SIG-M5 (cell line): ENCODE measurements around the gene RECK.
A peak's percentile ranks its signal among the peaks of the same experiment; 100 is the strongest.
"Not testable (repeated sequence)": the region's sequence is repeated elsewhere in the genome, so short reads cannot be mapped to it uniquely, and the experiment has no call there.

Source experiments
- DNase-seq: peaks from one replicate; lab custom pipeline; 2025; lab: John Stamatoyannopoulos, UW

The RECK gene

DNA sequence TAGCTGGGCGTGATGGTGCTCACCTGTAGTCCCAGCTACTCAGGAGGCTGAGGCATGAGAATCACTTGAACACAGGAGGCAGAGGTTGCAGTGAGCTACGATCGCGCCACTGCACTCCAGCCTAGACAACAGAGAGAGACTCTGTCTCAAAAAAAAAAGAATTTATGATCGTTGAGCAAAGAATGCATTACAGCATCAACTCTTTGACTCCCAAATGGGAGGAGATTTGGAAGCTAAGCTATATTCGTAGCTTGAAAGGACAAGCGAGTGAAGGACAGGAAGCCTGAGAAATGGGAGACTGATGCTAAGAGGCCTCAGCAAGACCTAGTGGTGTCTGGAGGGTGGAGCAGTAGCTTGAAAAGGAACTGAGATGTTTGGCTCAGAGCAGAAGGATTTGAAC is 122.2 kb downstream of the RECK start:
- no peak for DNase-seq

DNA sequence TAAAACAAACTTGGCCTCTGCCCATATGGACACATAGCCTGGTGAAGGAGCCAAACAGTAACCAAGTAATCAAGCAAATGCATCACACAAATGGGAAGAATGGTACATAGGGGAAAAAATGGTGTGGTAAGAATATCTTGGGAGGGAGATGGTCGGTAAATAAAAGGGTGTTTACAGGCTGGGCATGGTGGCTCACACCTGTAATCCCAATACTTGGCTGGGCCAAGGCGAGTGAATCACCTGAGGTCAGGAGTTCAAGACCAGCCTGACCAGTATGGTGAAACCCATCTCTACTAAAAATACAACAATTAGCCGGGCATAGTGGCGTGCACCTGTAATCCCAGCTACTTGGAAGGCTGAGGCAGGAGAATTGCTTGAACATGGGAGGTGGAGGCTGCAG is 122.8 kb downstream of the RECK start:
- DNase-seq, result not testable (repeated sequence)

DNA sequence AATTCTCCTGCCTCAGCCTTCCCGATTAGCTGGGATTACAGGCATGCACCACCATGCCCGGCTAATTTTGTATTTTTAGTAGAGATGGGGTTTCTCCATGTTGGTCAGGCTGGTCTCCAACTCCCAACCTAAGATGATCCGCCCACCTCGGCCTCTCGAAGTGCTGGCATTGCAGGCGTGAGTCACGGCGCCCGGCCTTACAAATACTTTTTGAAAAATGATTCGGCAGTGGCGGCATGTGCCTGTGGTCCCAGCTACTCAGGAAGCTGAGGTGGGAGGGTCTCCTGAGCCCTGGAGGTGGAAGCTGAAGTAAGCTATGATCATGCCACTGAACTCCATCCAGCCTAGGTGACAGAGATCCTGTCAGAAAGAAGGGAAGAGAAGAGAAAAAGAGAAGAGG is 123.4 kb downstream of the RECK start:
- DNase-seq, result not testable (repeated sequence)

DNA sequence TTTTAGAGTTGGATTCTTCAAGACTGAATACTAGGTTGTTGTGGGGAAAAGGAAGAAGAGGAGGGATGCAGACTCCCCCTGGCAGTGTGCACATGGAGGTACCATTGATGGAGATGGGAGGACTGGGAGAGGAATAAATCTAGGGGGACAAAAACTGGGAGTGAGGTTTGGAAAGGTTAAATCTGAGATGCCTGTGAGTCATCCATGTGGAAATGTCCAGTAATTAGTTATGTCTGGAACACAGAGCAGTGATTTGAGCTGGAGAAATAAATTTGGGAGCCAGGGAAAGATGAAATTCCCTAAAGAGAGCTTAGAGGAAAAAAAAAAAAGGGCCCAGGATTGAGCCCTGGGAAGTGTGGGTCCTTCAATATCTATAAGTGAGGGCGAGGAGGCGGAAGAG is 124.5 kb downstream of the RECK start:
- no peak for DNase-seq

DNA sequence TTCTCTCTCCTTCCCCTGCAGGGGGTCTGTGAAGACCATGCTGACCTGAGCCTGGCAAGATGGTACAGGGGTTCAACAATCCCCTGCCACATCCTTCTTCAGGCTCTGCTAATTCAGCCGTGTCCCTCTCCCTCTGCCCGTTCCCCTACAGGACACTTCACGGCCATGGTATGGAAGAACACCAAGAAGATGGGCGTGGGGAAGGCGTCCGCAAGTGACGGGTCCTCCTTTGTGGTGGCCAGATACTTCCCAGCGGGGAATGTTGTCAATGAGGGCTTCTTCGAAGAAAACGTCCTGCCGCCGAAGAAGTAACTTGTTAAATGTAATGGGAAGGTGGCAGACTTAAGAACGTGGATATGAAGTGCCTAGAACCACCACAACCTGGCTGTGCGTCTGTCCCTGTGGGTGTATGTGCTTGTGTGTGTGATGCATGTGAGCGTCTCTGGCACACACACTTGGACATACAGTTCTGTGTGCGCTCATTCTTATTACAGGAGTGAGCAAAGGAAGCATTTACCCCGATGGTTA is 125.6 kb downstream of the RECK start:
- no peak for DNase-seq

DNA sequence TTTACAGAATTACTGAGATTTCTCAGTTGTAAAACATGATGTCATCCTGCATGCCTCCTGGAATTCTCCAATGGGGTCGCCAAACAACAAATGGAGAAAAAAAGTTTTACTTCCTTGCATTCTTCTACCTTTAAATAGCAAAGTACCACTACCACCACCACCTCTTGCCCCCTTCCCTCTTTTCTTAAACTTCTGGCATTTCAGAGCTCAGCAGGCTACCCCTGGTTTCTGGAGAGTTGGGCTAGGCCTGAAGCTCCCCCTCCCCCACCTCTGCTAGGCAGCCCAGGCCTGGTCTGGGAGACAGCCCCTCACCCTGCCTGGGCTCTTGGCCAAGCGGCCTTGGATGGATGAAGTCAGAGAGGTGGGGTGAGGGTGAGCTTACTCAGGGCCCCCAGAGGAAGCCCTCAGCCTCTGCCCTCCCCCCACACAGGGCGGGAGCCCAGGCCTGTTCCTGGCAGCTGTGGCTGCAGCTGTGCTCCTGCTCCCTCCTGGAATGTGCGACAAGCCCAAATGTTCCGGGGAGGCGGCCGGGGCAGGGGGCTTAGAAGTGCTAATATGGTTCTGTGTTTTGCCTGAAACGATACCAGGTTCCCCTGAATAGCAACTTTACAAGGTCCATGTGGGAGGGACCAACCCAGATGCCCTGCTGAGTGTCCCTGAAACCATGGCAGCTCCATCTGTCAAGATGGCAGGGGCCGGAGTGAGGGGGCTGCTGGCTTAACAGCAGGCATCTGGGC is 126.5 kb downstream of the RECK start:
- DNase-seq, result no peak

DNA sequence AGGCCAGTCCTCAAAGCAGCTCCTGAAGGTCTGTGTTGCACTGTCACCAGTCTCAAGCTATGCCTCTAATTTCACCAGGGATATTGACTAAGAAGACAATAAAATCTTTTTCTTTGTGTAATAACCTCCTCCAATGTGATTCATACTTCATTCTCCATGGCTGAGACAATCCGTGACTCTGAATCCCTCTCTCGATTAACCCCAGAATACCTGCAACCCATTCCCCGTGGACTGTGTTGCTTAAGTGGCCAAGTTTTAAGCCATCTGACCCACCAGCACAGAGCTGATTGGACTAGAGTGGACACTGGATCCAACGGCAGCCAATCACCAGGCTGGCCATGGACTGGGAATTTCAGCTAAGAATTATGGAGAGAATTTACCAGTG is 127.1 kb downstream of the RECK start:
- no peak for DNase-seq

DNA sequence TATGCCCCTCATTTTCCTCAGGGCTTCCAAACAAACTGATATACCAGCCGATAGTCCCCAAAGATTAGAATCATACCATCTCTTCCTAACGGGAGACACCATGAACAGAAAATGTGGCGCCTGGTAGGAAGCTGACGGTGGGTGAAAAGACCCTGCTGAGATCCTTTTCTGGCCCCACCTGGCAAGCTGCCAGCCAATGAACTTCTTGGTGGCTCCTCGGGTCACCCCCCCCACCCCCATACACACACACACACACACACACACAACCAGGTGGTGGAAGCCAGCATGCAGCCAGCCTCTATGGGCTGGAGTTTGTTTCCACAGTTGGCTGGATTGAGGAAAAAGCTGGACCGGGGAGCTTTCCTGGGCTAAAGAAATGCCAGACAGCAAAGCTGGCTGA is 127.7 kb downstream of the RECK start:
- DNase-seq, result no peak

DNA sequence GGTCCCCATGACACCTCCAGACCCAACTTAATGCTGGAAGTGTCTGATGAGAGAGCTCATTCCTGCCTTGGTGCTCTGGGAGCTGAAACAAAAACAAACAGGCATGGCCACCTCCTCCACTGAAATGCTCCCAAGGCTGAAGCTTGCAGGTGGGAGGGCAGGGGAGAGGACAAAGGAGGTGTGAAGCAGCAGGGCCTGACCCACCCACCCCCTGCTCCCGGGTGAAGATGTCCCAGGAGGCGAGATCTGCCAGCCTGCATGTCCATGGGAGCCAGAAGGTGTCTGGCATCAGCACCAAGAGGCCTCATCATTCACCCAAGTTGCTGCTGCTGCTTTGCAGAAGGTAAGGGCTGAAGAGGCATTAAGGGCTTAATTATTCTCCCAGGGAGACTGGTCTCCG is 128.3 kb downstream of the RECK start:
- DNase-seq, result no peak

DNA sequence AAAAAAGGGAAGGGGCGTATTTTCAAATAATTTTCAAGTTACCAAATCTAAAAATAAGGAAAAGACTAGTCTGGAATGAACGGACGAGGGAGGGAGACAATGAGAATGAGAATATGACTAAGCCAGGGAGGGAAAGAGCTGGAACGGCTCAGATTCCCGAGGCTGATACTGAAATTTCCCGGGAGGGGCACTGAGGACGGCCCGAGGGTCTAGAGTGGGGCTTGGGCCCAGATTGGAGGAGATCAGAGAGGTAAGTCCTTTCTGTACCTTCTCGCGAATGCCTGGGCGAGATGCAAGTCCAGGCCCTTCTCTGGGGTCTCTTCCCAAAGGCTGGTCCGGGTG is 129.1 kb downstream of the RECK start:
- DNase-seq, result no peak

DNA sequence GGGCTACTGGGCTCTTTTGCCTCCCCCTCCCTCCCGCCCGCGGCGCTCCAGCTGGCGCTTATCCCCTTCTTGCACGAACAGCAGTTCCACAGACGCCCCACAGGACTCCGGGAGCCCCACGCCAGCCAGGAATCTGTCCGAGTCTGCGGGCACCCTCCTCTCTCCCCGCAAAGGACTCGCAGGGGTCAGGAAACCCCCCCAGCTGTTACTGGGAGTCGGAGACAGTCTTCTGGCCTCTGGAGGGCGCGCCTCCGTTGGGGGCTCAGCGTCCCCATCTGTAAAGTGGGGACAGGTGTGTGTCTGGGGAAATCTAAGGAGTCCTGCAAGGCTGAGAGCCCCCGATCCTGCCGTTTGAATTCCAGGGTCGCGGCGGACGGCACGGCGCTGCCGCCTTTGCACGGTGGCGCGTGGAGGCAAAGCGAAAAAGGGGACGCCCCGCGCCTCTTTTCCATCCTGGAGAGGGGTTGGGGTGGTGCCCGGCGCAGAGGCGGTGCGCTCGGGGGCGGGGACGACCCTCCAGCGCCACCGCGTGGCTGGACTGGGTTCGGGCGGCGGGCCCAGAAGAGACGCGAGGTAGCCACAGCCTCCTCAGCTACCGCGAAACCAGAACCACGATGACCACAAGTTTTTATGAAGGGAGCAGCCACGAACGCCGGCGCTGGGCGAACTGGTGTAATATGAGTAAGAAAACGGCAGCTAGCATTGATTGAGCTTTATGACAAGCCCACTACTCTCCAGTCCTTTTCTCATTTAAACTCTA is 129.6 kb downstream of the RECK start:
- peak; percentile 22 for DNase-seq

DNA sequence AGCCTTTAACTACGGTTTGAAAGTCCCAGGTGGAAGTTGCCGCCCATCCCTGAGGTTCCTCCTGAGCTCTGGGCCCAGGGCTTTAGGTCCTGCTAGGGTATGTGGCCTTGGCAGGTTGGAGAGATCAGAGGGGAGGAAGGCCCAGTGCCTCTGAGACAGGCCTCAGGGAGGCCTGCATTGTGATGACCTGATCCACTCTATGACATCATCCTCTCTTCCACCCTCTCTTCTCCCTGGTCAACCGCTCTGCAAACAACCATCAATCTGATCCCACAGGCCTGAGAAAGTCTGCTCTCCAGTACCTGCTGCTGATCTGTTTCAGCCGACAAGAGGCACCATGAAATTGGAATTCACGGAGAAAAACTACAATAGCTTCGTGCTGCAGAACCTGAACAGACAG is 132.5 kb downstream of the RECK start, which contains the start of gene CCIN:
Gene CCIN, plus strand, starts transcription at position 223 of the 400 bp plus-strand sequence. Its CDS starts 115 bp downstream, at position 338.
- DNase-seq, result no peak

DNA sequence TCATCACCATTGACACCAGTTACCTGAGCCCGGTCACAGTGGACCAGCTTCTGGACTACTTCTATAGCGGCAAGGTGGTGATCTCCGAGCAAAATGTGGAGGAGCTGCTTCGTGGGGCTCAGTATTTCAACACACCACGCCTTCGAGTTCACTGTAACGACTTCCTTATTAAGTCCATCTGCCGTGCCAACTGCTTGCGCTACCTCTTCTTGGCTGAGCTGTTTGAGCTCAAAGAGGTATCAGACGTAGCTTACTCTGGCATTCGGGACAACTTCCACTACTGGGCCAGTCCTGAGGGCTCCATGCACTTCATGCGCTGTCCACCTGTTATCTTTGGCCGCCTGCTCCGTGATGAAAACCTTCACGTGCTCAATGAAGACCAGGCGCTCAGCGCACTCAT is 133.0 kb downstream of the RECK start:
- DNase-seq, result no peak

DNA sequence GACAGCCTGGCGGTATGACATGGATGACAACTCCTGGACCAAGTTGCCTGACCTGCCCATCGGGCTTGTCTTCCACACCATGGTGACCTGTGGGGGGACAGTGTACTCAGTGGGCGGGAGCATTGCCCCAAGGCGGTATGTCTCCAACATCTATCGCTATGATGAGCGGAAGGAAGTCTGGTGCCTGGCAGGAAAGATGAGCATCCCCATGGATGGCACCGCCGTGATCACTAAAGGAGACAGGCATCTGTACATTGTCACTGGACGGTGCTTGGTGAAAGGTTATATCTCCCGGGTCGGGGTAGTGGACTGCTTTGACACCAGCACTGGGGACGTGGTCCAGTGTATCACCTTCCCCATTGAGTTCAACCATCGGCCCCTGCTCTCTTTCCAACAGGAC is 133.8 kb downstream of the RECK start:
- DNase-seq, result no peak

DNA sequence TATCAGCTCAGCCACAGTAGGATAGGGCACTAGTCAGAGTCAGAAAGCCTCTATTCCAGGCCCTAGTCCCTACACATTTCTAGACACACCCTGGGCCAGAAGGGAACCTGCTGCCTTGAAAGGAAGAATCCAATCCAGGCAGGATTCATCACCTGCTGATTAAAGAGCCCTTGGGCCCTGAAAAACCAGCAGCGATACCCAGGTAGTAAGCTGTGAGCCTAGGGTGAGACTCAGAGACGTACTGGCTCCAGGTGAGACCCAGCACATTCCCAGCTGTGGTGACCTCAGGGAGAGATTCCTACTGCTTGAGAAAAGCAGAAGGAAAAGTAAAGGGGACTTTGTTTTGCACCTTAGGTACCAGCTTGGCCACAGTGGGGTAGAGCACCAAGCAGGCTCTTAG is 137.1 kb downstream of the RECK start:
- no peak for DNase-seq
